Measurements from ENCODE around the gene MTUS2. TPM values are rescaled to one million over a fixed set of nuclear protein-coding genes. Genes with fewer than 3 reads are reported as not detected.

MTUS2 gene
- total and polyA plus RNA-seq, 2 experiments from 2014 or later: 3.0 to 4.3 TPM

DNA sequence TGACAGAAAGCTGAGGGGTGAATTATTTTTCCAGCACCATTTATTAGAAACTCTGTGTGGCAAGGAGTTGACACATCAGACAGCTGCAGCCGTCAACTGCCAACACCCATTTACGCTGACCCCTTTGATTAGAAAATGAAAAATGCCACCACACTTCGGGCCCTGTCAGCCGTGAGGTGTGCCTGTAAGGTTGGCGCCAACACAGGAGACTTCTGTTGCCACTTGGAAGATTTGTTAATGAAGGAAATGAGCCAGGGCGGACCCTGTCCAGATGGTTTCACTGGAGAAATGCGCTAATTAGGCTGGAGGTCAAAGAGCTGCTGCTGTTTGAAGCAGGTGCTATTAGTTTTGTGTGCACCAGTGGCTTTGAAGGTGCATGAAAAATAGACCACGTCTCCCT, 297.5 kb downstream of the MTUS2 start:
- Histone ChIP-seq H3K4me1 (ENCODE audit: insufficient read depth) (no peaks in the 10 kb centered on the region), H3K9me2 (replicated peaks; ENCODE audit: insufficient read depth) (no peaks in the 10 kb centered on the region), H3K36me3 (replicated peaks; ENCODE audit: insufficient read depth, low read depth) (no peaks in the 10 kb centered on the region), H3K4me3 (no peak overlapping the region), H4K20me1 (ENCODE audit: insufficient read depth, poor library complexity, severe bottlenecking) (no peaks in the 10 kb centered on the region), H3K79me2 (no peaks in the 10 kb centered on the region), H3K9me3 (ENCODE audit: low read depth) (no peaks in the 10 kb centered on the region), H2AFZ (no peak overlapping the region), H3K27me3 (no peaks in the 10 kb centered on the region), H3K4me2 (no peak overlapping the region), H3K27ac (no peak overlapping the region)
- WGBS (ENCODE audit: low lambda C conversion rate, missing lambda C conversion rate): 92% methylated on average over 8 of the region's 8 CpGs
- DNase-seq (ENCODE audit: low spot score): no peak
- TF ChIP-seq EZH2phosphoT487 (IDR thresholded peaks at IDR 0.05; ENCODE audit: low read depth, severe bottlenecking, unreplicated experiment): no peak
- no peak for TF ChIP-seq EZH2 (IDR thresholded peaks at IDR 0.05; ENCODE audit: borderline replicate concordance)
- TF ChIP-seq, protein P1, sequence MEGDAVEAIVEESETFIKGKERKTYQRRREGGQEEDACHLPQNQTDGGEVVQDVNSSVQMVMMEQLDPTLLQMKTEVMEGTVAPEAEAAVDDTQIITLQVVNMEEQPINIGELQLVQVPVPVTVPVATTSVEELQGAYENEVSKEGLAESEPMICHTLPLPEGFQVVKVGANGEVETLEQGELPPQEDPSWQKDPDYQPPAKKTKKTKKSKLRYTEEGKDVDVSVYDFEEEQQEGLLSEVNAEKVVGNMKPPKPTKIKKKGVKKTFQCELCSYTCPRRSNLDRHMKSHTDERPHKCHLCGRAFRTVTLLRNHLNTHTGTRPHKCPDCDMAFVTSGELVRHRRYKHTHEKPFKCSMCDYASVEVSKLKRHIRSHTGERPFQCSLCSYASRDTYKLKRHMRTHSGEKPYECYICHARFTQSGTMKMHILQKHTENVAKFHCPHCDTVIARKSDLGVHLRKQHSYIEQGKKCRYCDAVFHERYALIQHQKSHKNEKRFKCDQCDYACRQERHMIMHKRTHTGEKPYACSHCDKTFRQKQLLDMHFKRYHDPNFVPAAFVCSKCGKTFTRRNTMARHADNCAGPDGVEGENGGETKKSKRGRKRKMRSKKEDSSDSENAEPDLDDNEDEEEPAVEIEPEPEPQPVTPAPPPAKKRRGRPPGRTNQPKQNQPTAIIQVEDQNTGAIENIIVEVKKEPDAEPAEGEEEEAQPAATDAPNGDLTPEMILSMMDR (IDR thresholded peaks at IDR 0.05; ENCODE audit: poor library complexity): no peak

DNA sequence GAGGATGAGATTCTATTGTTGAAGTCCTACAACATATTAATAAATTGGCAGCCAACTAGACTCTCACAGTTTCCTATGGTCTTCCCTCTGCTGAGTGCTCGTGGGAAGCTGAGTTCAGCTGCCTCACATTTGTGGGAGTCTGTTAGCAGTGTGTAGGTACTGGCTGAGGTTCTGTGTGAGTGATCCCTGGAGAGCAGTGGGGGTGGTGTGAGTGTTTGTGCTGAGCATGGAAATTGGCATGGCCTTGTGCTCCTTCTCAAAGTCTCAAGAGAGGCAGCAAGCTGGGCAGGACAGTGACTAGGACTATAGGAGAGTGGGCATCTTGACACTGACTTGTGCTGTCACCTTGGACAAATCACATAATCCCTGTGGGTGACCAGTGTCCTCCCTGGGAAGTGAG, 298.3 kb downstream of the MTUS2 start:
- no peak for DNase-seq (ENCODE audit: low spot score)
- no peaks in the 10 kb centered on the region for H3K9me3 ChIP-seq (ENCODE audit: low read depth)
- H3K27me3 ChIP-seq: no peaks in the 10 kb centered on the region
- WGBS (ENCODE audit: low lambda C conversion rate, missing lambda C conversion rate): 71% methylated on average over 1 of the region's 1 CpG
- H3K79me2 ChIP-seq: no peaks in the 10 kb centered on the region
- no peak overlapping the region for H3K4me3 ChIP-seq
- no peaks in the 10 kb centered on the region for H3K4me1 ChIP-seq (ENCODE audit: insufficient read depth)
- TF ChIP-seq EZH2 (IDR thresholded peaks at IDR 0.05; ENCODE audit: borderline replicate concordance): no peak
- no peak for TF ChIP-seq EZH2phosphoT487 (IDR thresholded peaks at IDR 0.05; ENCODE audit: low read depth, severe bottlenecking, unreplicated experiment)
- TF ChIP-seq, protein P1 (IDR thresholded peaks at IDR 0.05; ENCODE audit: poor library complexity): no peak
- no peaks in the 10 kb centered on the region for H3K36me3 ChIP-seq (replicated peaks; ENCODE audit: insufficient read depth, low read depth)
- no peak overlapping the region for H2AFZ ChIP-seq
- no peaks in the 10 kb centered on the region for H3K9me2 ChIP-seq (replicated peaks; ENCODE audit: insufficient read depth)
- H3K27ac ChIP-seq: no peak overlapping the region
- no peaks in the 10 kb centered on the region for H4K20me1 ChIP-seq (ENCODE audit: insufficient read depth, poor library complexity, severe bottlenecking)
- no peak overlapping the region for H3K4me2 ChIP-seq

DNA sequence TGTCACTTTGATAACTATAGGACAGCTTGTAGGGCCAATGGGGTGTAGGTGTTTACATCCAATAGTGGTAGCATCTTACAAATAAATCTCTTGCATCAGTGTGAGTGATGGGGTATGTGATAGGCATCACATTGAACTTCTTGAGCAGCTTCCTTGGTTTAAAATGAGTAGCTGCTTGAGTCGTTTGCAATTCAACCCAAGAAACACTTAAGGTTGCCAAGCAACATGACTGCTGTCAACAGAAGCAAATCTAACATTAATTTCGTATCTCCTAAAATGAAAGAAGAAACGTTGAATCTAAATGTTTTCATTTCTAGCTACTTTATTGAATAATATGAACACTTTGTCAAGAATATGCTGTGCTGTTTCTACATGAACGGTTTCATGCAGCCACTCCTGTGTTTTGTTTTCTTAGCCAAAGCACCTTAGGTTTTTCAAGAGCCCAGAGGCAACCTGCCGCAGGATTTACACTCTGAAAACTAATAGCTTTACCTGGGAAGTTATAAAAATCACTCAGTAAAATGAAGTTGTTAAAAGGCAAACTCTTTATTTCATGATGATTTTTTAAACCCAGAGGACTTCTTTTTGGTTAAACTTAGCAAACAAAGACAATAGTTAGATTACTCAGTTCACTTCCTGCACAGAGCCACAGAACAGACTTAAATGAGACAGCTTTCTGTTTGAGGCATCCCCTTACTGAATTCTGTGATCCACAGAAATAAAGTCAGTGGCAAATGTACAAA, 305.2 kb downstream of the MTUS2 start:
- H3K27me3 ChIP-seq: no peaks in the 10 kb centered on the region

More for the DNA sequence above, 305.2 kb downstream of the MTUS2 start:
- Histone ChIP-seq H3K4me3 (no peak overlapping the region), H3K9me3 (ENCODE audit: low read depth) (no peaks in the 10 kb centered on the region), H3K36me3 (replicated peaks; ENCODE audit: insufficient read depth, low read depth) (no peaks in the 10 kb centered on the region), H3K4me2 (no peak overlapping the region), H3K79me2 (no peaks in the 10 kb centered on the region), H3K9me2 (replicated peaks; ENCODE audit: insufficient read depth) (no peaks in the 10 kb centered on the region), H3K27ac (no peak overlapping the region), H4K20me1 (ENCODE audit: insufficient read depth, poor library complexity, severe bottlenecking) (no peaks in the 10 kb centered on the region), H3K4me1 (ENCODE audit: insufficient read depth) (no peaks in the 10 kb centered on the region), H2AFZ (no peak overlapping the region)
- TF ChIP-seq EZH2phosphoT487 (IDR thresholded peaks at IDR 0.05; ENCODE audit: low read depth, severe bottlenecking, unreplicated experiment) (no peak), EZH2 (IDR thresholded peaks at IDR 0.05; ENCODE audit: borderline replicate concordance) (no peak)
- TF ChIP-seq, protein P1 (IDR thresholded peaks at IDR 0.05; ENCODE audit: poor library complexity): no peak
- WGBS (ENCODE audit: low lambda C conversion rate, missing lambda C conversion rate): 50% methylated on average over 5 of the region's 5 CpGs
- no peak for DNase-seq (ENCODE audit: low spot score)

Measured in hepatocyte (in vitro differentiated cells).